ENCODE data around the gene FOXF1.

Gene FOXF1

DNA sequence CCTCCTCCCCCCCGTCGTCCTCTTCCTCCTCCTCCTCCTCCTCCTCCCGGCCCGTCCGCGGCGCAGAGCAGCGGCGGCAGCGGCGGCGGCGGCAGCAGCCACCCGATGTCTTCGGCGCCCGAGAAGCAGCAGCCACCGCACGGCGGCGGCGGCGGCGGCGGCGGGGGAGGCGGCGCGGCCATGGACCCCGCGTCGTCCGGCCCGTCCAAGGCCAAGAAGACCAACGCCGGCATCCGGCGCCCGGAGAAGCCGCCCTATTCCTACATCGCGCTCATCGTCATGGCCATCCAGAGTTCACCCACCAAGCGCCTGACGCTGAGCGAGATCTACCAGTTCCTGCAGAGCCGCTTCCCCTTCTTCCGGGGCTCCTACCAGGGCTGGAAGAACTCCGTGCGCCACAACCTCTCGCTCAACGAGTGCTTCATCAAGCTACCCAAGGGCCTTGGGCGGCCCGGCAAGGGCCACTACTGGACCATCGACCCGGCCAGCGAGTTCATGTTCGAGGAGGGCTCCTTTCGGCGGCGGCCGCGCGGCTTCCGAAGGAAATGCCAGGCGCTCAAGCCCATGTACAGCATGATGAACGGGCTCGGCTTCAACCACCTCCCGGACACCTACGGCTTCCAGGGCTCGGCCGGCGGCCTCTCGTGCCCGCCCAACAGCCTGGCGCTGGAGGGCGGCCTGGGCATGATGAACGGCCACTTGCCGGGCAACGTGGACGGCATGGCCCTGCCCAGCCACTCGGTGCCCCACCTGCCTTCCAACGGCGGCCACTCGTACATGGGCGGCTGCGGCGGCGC is at the start of gene FOXF1:
TSS of gene FOXF1 (plus strand) at position 63 of the 797 bp plus-strand sequence. CDS start at position 106, 43 bp downstream.
- no peak for DNase-seq

DNA sequence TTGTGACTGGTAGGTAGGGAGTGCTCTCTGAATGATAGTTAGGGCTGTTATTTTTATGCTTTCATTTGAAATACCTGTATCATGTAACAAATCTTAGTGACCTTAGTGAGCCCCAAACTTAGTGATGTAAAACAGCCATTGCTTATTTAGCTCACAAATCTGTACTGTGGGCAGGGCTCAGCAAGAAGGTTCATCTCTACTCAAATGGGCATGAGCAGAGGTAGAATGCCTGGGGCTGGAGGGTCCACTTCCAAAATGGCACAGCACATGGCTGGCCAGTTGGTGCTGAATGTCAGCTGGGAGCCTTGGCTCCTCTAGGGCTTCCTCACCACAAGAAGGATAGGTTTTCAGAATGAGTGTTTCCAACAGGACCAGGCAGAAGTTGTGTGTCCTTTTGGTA is 49.3 kb upstream of the FOXF1 start:
- DNase-seq: no peak

DNA sequence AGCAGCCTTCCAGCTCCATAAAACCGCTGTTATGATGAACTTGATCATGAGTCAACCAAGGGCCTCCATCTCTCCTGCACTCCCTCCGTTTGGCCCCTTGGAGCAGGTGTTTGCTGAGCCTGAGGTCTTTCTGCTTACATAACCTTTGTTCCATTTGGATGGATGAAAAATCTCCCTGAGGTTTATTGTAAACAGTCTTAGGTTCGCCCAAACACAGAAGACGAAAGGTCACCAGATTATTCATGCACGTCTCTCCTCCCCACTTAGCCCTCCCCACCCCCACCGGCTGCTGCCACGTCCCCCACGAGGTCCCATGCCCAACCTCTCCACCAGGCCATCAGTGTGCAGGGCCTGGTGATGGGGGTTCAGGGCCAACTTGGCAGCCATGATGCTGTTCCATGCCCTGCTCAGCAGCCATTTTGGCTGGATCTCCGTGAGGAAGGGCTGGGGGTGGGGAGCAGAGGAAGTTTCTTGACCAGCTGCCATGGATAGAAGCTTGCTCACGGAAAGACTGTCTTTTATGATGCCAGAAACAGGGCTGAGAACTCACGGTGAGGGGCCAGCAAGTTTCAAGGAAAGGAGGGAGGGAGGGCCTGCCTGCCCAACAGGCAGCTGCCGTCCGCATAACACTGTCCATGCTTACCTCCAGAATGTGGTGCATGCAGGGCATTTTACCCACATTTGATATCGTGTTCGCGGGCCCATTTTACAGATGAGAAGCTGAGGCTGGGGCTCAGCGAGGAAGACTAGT is 47.8 kb upstream of the FOXF1 start:
- DNase-seq: no peak

DNA sequence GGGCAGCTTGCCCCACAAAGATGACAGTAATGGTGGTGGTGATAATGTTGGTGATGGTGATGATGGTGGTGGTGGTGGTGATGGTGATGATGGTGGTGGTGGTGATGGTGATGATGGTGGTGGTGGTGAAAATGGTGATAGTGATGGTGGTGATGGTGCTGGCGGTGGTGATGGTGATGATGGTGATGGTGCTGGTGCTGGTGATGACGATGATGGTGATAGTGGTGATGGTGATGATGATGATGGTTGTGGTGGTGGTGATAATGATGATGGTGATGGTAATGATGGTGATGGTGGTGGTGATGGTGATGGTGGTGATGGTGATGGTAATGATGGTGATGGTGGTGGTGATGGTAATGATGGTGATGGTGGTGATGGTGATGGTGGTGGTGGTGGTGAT is 46.3 kb upstream of the FOXF1 start:
- no peak for DNase-seq

DNA sequence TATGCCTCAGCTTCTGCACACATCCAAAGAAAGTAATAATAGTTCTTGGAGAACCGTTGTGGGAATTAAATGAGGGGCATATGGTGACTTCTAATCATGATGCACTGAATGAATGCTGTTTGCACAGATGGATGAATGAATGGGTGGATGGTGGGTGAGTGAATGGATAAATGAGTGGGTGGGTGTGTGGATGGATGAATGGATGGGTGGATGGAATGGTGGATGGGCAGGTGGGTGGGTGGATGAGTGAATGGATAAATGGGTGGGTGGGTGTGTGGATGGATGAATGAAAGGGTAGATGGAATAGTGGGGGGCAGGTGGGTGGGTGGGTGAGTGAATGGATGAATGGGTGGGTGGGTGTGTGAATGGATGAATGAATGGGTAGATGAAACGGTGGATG is 44.9 kb upstream of the FOXF1 start:
- DNase-seq: no peak

DNA sequence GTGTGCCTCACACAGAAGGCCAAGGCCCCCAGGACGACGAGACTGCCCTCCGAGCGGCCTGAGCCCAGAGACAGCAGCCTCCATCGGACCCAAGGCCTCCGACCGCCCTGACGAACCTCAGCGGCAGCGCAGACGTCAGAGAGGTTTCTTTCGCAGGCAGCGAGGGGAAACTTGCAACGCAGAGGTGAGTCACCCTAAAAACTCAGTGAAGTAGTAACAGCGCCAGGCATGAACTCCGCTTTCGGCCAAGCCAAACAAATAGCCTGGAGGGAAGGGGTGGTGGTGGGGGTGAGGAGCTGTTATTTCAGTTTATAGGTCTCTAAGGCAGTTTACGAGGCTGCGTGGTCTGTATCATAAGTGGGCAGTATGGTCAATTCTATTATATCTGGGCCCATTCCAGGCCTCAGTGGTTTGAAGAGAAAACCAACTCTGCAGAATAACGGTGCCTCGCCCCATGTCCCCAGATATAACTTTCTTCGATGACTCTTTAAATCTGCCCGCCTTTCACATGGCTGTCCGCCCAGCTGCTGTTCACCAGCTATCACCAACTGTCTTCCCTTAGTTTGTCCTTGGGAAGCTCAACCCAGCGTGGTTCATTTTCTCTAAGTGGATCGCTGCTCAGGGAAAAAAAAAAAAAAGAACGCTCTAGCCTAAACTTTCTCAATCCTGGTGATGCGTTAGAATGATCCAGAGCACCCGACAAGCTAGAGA is 43.5 kb upstream of the FOXF1 start:
- DNase-seq: no peak

DNA sequence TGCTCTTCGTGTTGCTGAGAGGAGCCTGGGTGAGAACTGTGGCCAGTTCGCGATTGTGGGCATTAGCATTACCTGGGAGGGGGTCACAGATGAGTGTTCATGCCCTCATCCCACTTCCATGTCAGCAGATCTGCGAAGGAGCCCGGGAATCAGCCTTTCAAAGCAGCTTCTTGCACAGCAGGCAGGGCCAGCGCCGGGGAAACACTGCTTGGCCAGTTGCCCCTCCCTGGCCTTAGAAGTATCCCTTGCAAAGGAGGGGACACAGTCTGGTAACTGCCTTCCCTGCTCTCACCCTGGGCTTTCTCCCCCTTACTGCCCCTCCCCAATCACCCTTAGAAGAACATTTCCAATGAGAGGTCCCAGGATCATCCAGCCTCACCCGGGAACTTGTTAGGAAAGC is 42.8 kb upstream of the FOXF1 start:
- no peak for DNase-seq

DNA sequence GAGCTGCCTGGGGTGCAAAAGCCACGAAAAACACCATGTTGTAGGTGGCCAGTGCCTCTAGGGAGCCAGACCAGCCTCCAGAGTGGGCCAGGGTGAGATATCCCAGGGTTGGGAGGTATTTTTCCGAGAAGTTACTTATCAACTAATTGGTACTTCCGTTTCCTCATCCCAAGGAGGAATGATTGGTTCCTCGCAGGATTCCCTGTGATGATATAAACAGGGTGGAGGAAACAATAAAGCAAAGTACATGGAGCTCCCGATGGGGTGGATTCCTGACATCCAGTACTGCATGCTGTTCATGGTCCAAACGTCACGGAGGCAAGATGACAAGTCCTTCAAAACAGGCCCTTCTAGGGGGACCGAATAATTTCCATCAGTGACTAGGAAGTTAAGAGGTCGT is 39.4 kb upstream of the FOXF1 start:
- DNase-seq: no peak

DNA sequence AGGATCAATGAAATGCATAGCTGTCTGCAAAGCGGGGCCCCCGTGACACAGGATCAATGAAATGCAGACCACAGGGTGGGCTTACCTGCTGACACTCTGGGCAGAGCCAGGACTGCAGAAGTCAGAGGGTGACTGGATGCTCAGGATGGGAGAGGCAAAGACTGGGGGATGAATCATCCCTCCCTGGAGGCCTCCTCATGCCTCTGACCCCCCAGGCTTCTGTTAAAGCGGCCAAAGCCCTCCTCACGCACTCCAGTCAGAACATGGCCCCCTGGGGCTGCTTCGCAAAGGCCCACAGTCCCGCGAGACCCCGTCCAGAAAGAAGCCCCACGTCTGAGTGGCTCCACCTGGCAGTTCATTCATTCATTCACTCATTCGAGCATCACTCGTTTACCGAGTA is 38.4 kb upstream of the FOXF1 start:
- no peak for DNase-seq

DNA sequence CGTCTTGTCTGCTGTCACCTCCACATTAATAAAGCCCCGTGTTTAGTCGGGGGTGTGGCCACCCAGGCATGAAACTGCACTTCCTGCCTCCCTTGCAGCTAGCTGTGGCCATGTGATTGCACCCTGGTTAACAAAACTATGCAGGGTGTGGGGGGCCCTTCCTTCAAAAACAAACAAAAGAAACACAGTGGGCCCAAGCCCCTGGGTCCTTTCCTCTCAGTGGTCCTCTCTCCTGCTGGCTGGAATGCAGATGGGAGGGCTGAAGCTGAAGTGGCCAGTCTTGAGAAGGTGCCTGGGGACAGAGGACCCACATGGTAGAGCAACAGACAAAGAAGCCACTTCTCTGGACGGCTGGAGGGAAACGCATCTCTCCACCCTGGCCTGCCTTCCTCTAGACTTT is 38.0 kb upstream of the FOXF1 start:
- DNase-seq: no peak

DNA sequence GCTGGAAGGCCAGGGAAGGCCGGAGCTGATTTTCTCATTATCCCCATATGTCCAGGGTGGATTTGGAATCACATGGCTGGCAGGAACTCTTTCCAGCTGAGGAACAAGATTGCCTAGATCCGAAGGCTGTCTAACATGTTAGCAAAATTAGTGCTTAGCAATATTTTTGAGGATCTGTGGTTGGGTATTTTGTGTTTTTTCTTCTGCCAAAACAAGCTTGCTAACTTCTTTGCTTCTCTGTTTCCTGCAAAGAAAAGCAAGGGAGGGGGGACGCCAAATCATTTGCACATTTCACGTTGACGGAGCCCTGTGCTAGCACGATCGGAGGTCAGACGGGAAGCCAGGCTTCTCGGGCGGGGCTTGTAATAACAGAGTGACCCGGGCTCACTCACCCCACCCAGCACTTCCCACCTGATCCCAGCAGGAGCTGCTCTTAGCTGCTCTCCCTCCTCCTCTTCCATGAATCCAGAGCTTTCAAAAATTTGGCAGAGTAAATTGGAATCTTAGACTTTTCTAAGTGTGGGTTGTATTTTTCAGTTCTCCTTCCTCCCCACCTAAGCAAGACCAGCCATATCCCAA is 33.3 kb upstream of the FOXF1 start:
- DNase-seq: no peak

DNA sequence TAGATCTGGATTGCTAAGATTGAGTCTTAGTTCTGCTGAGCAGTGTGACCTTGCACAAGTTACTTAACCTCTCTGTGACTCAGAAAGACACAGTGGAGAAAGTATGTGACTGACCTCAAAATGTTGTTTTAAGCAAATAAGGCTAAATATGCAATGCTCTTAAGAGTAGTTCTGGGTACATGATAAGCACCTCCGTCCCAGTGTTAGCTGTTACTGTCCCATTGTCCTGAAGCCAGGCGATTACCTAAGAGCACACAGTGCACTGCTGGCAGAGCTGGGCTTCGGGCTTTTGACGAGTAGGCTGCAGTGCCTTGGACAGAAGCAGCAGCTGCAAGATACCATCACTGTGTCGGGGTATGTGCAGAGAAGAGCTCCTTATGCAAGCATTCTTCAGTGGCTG is 32.7 kb upstream of the FOXF1 start:
- DNase-seq: no peak

DNA sequence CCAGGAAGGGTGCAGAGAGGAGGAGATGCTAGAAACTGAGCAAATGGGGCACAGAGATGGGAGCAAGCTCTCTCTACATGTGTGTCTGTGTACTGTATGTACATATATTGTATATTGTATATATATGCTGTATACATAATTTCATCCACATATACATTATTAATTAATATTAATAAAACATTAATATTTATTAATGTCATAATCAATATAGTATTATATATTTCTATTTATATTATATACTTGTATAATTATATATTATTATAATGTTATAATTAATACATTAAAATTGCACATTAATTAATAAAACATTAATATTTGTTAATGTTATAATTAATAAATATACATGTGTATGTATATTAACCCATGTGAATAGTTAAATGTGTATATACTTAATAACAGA is 31.5 kb upstream of the FOXF1 start:
- no peak for DNase-seq

DNA sequence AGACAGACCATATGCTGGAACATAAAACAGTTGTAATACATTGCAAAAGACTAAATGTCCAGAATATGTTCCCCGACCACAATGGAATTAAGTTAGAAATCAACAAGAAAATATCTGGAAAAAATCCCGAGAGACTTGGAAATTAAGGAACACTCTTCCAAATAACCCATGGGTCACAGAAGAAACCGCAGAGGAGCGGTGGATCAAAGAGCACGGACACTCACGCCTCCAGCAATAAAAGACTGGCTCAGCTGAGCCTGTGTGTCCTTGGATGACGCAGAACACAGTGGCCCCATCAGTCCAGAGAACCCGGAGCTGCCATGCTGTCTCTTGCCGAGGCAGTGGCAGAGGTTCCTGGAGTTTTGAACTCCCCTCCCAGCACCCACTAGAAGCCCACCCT is 30.9 kb upstream of the FOXF1 start:
- DNase-seq: no peak

DNA sequence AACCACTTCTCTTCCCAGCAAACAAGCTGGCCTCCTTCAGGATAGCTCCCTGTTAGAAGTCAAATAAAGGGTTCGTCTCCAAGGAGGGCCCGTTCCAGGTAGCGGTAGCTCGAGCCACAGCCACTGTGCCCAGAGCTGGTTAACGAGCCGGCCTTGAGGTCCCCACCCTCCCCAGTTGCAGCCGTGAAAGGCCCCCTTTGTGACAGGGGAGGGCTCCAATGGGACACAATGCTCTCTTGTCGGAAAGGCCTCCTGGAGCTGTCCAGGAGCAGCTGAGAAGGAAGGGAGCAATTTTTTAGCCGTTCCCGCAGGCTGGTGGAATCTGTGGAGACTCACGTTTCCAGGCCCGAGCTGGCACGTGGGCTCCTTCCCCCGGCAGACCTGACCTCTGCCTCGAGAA is 29.9 kb upstream of the FOXF1 start:
- no peak for DNase-seq

DNA sequence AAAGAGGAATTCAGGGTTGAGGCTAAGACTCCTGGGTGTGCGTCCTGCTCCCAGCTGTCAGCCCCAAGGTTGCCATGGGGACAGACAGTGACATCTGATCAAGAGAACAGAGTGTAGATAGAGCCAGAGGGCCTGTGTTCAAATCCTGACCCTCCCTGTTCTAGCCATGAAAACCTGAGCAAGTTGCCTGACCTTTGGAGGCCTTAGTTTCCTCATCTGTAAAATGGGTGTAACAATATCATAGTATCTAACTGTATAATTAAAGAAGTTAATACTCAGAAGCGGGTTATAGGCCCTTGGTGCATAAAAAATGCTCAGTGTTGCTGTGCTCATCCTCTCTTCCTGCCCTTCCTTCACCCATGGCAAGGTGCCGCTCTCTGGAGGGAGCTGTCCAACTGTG is 28.7 kb upstream of the FOXF1 start:
- DNase-seq: no peak

DNA sequence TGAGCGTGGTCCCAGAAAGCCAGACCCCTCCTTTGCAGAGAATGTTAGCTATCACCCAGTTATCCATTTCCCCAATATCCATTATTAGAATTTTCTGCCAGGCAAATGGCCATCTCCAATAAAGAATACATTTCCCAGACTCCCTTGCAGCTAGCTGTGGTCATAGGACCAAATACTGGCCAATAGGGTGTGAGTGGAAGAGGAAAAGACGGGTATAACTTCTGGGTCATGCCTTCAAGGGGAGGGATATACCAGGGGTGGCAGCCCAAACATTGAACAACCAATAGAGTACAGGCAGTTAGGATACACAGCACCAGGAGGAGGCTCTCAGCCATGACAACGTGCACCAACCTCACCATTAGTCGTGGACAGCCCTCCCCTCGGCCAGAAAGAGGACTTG is 26.1 kb upstream of the FOXF1 start:
- DNase-seq: no peak

DNA sequence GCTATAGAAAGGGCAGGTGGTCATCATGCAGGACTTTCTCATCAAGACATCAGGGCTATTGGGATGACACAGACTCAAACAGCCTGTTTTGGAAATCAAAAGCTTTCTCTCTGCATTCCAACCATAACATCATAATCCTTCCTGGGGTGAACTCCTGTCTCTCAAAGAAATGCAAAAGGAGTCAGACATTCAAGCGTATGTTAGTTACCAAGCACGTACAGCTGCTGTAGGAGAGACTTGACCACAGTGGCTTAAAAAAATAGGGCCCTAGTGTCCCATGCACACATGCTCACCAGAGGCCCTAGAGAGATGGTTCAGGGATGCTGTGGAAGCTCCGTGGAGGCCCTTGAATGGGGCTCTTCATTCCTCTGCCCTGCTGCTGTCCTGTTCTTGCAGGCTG is 24.6 kb upstream of the FOXF1 start:
- DNase-seq: no peak

DNA sequence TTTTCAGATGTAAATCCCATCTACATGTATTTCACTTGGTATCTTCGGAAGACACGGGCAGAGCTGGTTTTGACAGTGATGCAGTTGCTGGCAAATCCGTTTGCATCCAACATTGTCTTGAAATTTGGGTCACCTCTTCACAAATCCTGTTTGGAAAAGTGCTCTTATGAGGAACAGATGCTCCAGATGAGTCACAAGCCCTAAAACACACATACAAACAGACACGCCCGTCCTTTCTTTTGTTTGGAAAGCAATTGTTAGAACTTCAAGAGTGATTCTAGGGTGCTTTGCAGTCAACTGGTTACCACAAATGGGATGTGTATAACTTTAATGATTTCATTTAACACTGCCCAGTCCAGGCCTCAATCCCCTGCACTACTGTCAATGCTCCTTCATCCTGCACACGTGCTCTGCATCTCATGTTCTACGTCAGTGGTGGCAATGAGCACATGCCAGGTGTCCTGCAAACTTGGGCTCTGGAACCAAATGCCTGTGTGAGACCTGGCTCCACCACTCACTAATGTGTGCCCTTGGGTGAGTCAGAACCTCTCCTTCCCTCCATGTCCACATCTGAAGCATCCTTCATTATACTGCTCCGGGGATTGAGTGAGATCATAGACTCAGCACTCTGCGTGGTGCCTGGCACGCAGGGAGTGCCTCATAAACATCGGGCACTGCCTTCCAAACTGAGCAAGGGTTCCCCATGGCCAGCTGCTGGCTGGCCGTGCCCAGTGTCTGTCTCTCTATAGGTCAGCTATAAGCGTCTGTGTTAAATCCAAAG is 19.3 kb upstream of the FOXF1 start:
- DNase-seq: no peak

DNA sequence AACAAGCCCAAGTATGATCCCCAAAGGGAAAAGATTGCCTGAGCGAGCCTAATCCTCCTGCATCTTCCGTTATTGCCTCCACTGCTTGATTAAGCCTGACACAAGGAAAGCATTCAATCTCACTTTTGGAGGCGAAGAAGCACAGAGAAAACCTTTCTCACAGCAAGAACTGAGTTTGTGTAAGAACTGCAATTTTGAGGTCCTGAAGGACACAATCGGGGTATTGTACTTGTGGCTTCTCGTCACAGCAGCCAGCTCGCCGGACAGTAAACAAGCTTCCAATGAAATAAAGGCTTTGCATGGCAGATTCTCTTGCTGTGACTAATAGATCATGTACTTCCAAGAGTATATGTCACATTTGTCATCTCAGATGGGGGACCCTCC is 18.7 kb upstream of the FOXF1 start:
- no peak for DNase-seq

DNA sequence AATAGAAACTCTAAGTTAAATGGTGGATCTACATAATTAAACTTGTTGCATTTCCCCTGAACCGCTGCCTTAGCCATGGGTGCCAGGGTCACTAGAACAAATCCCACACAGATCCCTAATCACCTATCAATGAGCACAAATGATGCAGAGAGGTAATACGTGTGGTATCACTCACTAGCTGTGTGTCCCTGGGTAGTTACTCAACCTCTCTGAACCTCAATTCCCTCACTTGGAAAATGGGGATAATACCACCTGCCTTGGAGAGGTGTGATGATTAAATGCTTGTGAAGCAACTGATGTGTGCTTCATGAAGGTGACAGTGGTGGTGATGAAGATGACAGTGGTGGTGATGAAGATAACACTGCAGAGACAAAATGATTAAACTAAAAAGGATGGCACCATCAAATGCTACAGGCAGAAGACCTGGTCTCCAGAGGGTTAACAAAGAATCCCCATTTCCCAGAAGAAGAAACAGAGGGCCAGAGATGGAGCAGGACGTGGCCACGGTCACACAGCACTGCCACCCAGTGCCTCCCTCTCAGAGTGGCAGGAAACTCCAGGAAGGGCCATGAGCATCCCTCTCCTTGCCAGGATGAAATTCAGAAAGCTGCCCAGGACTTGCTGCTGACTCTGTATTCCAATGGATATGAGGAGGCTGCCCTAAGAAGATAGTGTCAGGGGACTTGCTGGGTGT is 17.9 kb upstream of the FOXF1 start:
- DNase-seq: no peak

DNA sequence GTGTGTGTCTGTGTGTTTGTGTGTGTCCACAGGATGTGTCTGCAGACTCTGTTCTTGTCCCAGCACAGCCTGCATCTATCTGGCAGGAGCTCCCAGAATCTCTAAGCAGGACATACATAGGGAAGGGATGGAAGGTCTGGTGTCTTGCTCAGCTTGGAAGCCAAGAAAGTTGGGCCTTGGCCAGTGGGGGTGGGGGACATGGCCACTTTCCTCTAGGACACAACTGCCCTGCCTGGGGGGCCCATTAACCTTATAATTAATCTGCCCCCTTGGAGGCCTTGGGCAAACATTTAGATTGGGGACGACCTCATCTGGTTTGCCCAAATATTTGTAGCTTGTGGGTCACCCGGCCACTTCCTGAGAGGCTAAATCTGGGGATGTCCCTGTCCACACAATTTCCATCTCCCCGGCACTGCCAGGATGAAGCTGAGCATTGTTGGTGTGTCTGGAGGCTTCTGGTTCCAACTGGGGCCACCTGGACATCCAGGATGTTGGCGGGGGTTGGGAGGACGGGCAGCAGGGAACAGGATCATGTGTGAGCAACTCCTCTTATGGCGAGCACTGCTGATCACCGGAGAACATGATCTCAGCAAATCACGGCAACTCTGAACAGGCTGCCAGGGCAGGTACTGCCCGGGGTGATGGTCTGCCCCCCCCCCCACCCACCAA is 17.2 kb upstream of the FOXF1 start:
- DNase-seq: no peak
